Fibroblast of lung (primary cell): ENCODE data around the gene NEDD4. TPM values are rescaled to one million over a fixed set of nuclear protein-coding genes. Genes with fewer than 3 reads are reported as not detected.

Source experiments
- DNase-seq, 2 donors: peaks; one replicate each; pipeline versions ENCODE4 v3.0.0 to v3.0.0-alpha.2; 2010; ENCODE audit warnings: low read depth in 2 of 2
- H2AFZ ChIP-seq: 2 replicates; pipeline ENCODE4 v1.5.1; 2012; ENCODE audit warnings: low read length, control low read depth, inconsistent platforms
- H3K27ac ChIP-seq: 2 replicates; pipeline ENCODE4 v1.5.1; 2011; ENCODE audit warnings: low read length, control low read depth; ENCODE audit not compliant: insufficient read depth
- H3K27me3 ChIP-seq: 2 replicates; pipeline ENCODE4 v1.5.1; 2011; ENCODE audit warnings: mild to moderate bottlenecking, low read length; ENCODE audit not compliant: control insufficient read depth, insufficient read depth
- H3K36me3 ChIP-seq: 2 replicates; pipeline ENCODE4 v1.5.1; 2011; ENCODE audit warnings: low read length; ENCODE audit not compliant: control insufficient read depth, insufficient read depth
- H3K4me1 ChIP-seq: 2 replicates; pipeline ENCODE4 v1.5.1; 2011; ENCODE audit warnings: low read length; ENCODE audit not compliant: control insufficient read depth, insufficient read depth; ENCODE audit errors: extremely low read depth
- H3K4me2 ChIP-seq: 2 replicates; pipeline ENCODE4 v1.5.1; 2011; ENCODE audit warnings: low read length, control low read depth; ENCODE audit not compliant: insufficient read depth; ENCODE audit errors: extremely low read depth
- H3K4me3 ChIP-seq, 4 experiments: fragments of 200-600 bp in 1 of 4; sonication (generic) in 1 of 4; replicated peaks in 1 of 4; 2 replicates each; pipeline ENCODE4 v1.5.1; 2011 to 2016; ENCODE audit warnings: low read length in 4 of 4, low read depth in 3 of 4, mild to moderate bottlenecking in 3 of 4, control low read depth in 2 of 4, inconsistent platforms in 1 of 4, mixed read lengths in 1 of 4; ENCODE audit not compliant: insufficient read depth in 1 of 4; ENCODE audit errors: control extremely low read depth in 1 of 4
- H3K79me2 ChIP-seq: 2 replicates; pipeline ENCODE4 v1.5.1; 2012; ENCODE audit warnings: mild to moderate bottlenecking, low read length, inconsistent platforms; ENCODE audit not compliant: control insufficient read depth, insufficient read depth
- H3K9ac ChIP-seq: 2 replicates; pipeline ENCODE4 v1.5.1; 2011; ENCODE audit warnings: mild to moderate bottlenecking, low read length, control low read depth; ENCODE audit not compliant: insufficient read depth
- H3K9me3 ChIP-seq: 2 replicates; pipeline ENCODE4 v1.5.1; 2012; ENCODE audit warnings: low read depth, low read length; ENCODE audit not compliant: control insufficient read depth, insufficient read depth
- H4K20me1 ChIP-seq: 2 replicates; pipeline ENCODE4 v1.5.1; 2011; ENCODE audit warnings: low read length; ENCODE audit not compliant: control insufficient read depth, insufficient read depth; ENCODE audit errors: extremely low read depth
- EZH2 ChIP-seq: IDR thresholded peaks from 2 replicates; pipeline ENCODE4 v1.5.1; 2012; ENCODE audit warnings: low read length, control low read depth, mild to moderate bottlenecking; ENCODE audit errors: missing control alignments
- polyA plus RNA-seq, 2 donors: library from polyadenylated mRNA; depleted of rRNA in 1 of 2; stranded (reverse) in 1 of 2; unstranded in 1 of 2; fragments of >200 nt; gene quantifications; 2 replicates each; pipeline ENCODE4 v1.2.1, GENCODE V29; 2011 to 2012; ENCODE audit warnings: missing spikeins in 1 of 2
- total RNA-seq: library from RNA; depleted of rRNA; stranded (reverse); fragments of >200 nt; gene quantifications from 2 replicates; pipeline ENCODE4 v1.2.1, GENCODE V29; 2014
- TF ChIP-seq, protein P1 (sequence below), 2 donors: IDR thresholded peaks in 1 of 2; conservative IDR thresholded peaks in 1 of 2; 1 replicate in 1 of 2; 2 replicates in 1 of 2; pipeline ENCODE4 v1.5.1; 2011 to 2012; ENCODE audit warnings: low read length in 2 of 2, control low read depth in 1 of 2, inconsistent platforms in 1 of 2, low read depth in 1 of 2, mild to moderate bottlenecking in 1 of 2

Gene NEDD4
- total and polyA plus RNA-seq, 2 donors (not counting 1 experiment from before 2014, with no cell fraction given): 21.6 to 30.9 TPM

DNA sequence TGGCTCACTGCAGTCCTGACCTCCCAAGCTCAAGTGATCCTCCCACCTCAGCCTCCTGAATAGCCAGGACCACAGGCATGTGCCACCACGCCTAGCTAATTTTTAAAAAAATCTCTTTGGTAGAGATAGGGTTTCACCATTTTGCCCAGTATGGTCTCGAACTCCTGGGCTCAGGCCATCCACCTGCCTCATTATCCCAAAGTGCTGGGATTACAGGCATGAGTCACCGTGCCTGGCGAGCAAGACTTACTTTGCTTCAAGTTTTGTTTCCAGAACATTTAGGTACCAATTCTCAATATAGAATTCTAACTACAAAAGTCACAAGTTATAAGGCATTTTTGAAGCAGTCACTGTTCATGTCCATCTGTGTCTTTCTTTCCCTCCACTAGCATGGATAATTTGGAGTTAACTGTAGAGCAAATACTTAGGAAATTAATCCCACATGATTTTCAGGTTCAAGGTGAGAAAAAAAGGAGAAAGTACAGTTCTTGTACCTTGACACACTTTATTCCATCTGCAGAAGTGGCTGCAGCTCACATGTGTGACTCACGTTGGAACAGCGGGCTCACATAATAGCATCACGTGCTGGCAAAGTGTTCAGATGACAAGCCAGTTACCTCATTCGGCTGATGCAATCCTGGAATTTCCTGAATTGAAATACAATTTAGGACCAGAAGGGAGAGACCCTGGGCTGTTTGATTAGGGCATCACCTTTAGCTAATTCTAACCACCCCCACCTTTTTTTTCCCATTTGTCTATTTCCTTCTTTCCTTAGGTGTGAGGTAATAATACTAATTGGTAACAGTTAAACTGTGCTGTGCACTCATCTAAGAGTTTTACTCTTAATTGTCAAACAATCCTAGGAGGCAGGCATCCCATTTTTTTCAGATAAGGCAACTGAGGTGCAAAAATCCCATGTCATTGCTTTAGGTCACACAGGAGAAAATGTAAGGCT is 46.9 kb upstream of the NEDD4 start:
- Histone ChIP-seq H3K9me3 (no peaks in the 10 kb centered on the region), H3K4me3 (no peak overlapping the region), H3K36me3 (no peaks in the 10 kb centered on the region), H3K27me3 (no peaks in the 10 kb centered on the region), H3K27ac (peak overlapping the region; percentile 71), H3K4me1 (peaks cover 13% of the 10 kb centered on the region), H4K20me1 (no peaks in the 10 kb centered on the region), H3K9ac (no peak overlapping the region), H2AFZ (no peak overlapping the region), H3K4me2 (peak overlapping the region; percentile 52), H3K79me2 (no peaks in the 10 kb centered on the region)
- peak; percentile 94 to 98 for DNase-seq
- TF ChIP-seq, protein P1, sequence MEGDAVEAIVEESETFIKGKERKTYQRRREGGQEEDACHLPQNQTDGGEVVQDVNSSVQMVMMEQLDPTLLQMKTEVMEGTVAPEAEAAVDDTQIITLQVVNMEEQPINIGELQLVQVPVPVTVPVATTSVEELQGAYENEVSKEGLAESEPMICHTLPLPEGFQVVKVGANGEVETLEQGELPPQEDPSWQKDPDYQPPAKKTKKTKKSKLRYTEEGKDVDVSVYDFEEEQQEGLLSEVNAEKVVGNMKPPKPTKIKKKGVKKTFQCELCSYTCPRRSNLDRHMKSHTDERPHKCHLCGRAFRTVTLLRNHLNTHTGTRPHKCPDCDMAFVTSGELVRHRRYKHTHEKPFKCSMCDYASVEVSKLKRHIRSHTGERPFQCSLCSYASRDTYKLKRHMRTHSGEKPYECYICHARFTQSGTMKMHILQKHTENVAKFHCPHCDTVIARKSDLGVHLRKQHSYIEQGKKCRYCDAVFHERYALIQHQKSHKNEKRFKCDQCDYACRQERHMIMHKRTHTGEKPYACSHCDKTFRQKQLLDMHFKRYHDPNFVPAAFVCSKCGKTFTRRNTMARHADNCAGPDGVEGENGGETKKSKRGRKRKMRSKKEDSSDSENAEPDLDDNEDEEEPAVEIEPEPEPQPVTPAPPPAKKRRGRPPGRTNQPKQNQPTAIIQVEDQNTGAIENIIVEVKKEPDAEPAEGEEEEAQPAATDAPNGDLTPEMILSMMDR (conservative IDR thresholded peaks at IDR 0.05 in 1 of 2, IDR thresholded peaks at IDR 0.05 in 1 of 2; ENCODE audit: low read depth in 1 of 2, low read length in 2 of 2): no peak

DNA sequence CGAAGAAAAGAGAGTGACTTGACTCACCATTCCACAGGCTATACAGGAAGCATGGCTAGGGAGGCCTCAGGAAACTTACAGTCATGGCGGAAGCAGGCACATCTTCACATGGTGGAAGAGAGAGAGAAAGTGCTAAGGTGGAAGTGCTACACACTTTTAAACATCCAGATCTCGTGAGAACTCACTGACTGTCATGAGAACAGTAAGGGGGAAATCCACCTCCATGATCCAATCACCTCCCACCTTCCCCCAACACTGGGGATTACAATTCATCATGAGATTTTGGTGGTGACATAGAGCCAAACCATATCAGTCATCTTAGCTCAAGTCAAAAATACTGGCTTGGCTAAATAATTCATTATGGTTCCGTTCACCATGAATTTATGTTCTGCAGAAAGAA is 45.3 kb upstream of the NEDD4 start:
- Histone ChIP-seq H3K79me2 (no peaks in the 10 kb centered on the region), H4K20me1 (no peaks in the 10 kb centered on the region), H3K9me3 (no peaks in the 10 kb centered on the region), H3K27me3 (no peaks in the 10 kb centered on the region), H3K4me1 (peaks cover 13% of the 10 kb centered on the region), H3K9ac (no peak overlapping the region), H3K4me3 (no peak overlapping the region), H2AFZ (no peak overlapping the region), H3K27ac (no peak overlapping the region), H3K4me2 (no peak overlapping the region), H3K36me3 (no peaks in the 10 kb centered on the region)
- TF ChIP-seq EZH2: no peak
- TF ChIP-seq, protein P1 (conservative IDR thresholded peaks at IDR 0.05 in 1 of 2, IDR thresholded peaks at IDR 0.05 in 1 of 2; ENCODE audit: low read depth in 1 of 2, low read length in 2 of 2): no peak
- no peak for DNase-seq

DNA sequence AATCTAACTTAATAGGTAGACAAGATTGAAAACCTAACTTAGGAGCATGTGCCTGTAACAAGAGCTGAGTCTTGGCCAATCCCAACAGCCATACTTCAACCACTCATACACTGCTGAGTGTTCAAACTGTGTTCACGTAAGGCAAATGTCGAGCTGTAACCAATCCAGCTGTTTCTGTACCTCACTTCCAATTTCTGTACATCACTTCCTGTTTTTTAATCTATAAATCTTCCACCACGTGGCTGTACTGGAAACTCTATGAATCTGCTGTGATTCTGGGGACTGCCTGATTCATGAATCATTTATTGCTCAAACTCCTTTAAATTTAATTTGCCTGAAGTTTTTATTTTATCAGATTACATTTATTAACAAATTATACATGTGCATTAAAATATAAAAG is 44.6 kb upstream of the NEDD4 start:
- Histone ChIP-seq H3K36me3 (no peaks in the 10 kb centered on the region), H3K9ac (no peak overlapping the region), H3K4me2 (no peak overlapping the region), H2AFZ (peak overlapping the region; percentile 60), H3K4me1 (peaks cover 13% of the 10 kb centered on the region), H3K4me3 (no peak overlapping the region), H3K27me3 (no peaks in the 10 kb centered on the region), H3K27ac (peak overlapping the region; percentile 14), H3K79me2 (no peaks in the 10 kb centered on the region), H4K20me1 (no peaks in the 10 kb centered on the region), H3K9me3 (no peaks in the 10 kb centered on the region)
- DNase-seq: peak in 1 of 2 donors; percentile 73
- TF ChIP-seq, protein P1 (conservative IDR thresholded peaks at IDR 0.05 in 1 of 2, IDR thresholded peaks at IDR 0.05 in 1 of 2; ENCODE audit: low read depth in 1 of 2, low read length in 2 of 2): no peak
- TF ChIP-seq EZH2: no peak
